Measurements from ENCODE around the gene FKBP1A. TPM values are rescaled to one million over a fixed set of nuclear protein-coding genes. Genes with fewer than 3 reads are reported as not detected.

The FKBP1A gene
- total and polyA plus RNA-seq, 2 of the 4 experiments (the other 2 are of a cell fraction): 120 to 528 TPM

GRCh38 chr20:1436263-1436662 lies 43.4 kb upstream of the FKBP1A start:
- DNase-seq (no peak), ATAC-seq (ENCODE audit: low read depth) (no peak)
- no peaks in the 10 kb centered on the region for H3K27me3 ChIP-seq (ENCODE audit: control insufficient read depth, insufficient read depth, low read length)
- no peak overlapping the region for H3K4ac ChIP-seq (ENCODE audit: low read depth, low read length)
- intact Hi-C loops (cut with micrococcal nuclease) (loop anchor here (5.0 kb wide), 2 partner anchors 64 to 229 kb away; no protein-coding TSS in a partner anchor), in situ Hi-C loops (cut with MboI; ENCODE audit: low sequenced_read_pairs) (no loop called here), dilution Hi-C loops (cut with HindIII; ENCODE audit: low sequenced_read_pairs, unreplicated experiment) (no loop called here)
- H4K5ac ChIP-seq (ENCODE audit: low read depth, low read length): no peak overlapping the region
- no peaks in the 10 kb centered on the region for H3K9me3 ChIP-seq (ENCODE audit: control insufficient read depth, insufficient read depth, low read length)
- H2BK5ac ChIP-seq (ENCODE audit: low read depth, low read length, poor library complexity, severe bottlenecking): no peak overlapping the region
- no peak overlapping the region for H3K56ac ChIP-seq (ENCODE audit: extremely low read depth, insufficient read depth, low read length)
- peaks cover 2% of the 10 kb centered on the region; the same call in 1 of the 2 replicates for H3K36me3 ChIP-seq (ENCODE audit: control insufficient read depth, insufficient read depth, low read length)
- H4K91ac ChIP-seq (ENCODE audit: insufficient read depth, low read depth, low read length): no peak overlapping the region
- no peak overlapping the region for H2BK120ac ChIP-seq (ENCODE audit: low read depth, low read length)
- H4K20me1 ChIP-seq (ENCODE audit: insufficient read depth, low read length): no peaks in the 10 kb centered on the region
- WGBS, 2 experiments (ENCODE audit: extremely low coverage in 2 of 2, insufficient read length in 1 of 2): no CpG with 5 or more reads among the region's 8 CpGs
- TF ChIP-seq, protein P1, sequence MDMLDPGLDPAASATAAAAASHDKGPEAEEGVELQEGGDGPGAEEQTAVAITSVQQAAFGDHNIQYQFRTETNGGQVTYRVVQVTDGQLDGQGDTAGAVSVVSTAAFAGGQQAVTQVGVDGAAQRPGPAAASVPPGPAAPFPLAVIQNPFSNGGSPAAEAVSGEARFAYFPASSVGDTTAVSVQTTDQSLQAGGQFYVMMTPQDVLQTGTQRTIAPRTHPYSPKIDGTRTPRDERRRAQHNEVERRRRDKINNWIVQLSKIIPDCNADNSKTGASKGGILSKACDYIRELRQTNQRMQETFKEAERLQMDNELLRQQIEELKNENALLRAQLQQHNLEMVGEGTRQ (IDR thresholded peaks at IDR 0.05; ENCODE audit: low read depth, low read length): no peak
- TF ChIP-seq MXI1 (IDR thresholded peaks at IDR 0.05; ENCODE audit: borderline replicate concordance, low read depth, low read length) (no peak), MAFK (IDR thresholded peaks at IDR 0.05; ENCODE audit: low read depth, low read length) (no peak), BHLHE40 (IDR thresholded peaks at IDR 0.05; ENCODE audit: low read depth, low read length) (no peak), RAD21 (IDR thresholded peaks at IDR 0.05; ENCODE audit: low read length) (no peak), SMC3 (IDR thresholded peaks at IDR 0.05; ENCODE audit: low read depth, low read length) (no peak), CHD1 (IDR thresholded peaks at IDR 0.05; ENCODE audit: low read depth, low read length) (no peak), NFE2L2 (IDR thresholded peaks at IDR 0.05; ENCODE audit: low read depth, low read length) (no peak), CTCF (conservative IDR thresholded peaks at IDR 0.05; ENCODE audit: low read depth, low read length) (no peak)
- TF ChIP-seq, protein P2, sequence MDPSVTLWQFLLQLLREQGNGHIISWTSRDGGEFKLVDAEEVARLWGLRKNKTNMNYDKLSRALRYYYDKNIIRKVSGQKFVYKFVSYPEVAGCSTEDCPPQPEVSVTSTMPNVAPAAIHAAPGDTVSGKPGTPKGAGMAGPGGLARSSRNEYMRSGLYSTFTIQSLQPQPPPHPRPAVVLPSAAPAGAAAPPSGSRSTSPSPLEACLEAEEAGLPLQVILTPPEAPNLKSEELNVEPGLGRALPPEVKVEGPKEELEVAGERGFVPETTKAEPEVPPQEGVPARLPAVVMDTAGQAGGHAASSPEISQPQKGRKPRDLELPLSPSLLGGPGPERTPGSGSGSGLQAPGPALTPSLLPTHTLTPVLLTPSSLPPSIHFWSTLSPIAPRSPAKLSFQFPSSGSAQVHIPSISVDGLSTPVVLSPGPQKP (IDR thresholded peaks at IDR 0.05; ENCODE audit: borderline replicate concordance, low read depth, low read length): no peak
- H3K18ac ChIP-seq (ENCODE audit: low read depth, low read length): no peak overlapping the region
- no peak overlapping the region for H2BK20ac ChIP-seq (ENCODE audit: low read depth, low read length)
- no peak overlapping the region for H3K27ac ChIP-seq (ENCODE audit: insufficient read depth, low read length)
- H3K4me1 ChIP-seq (ENCODE audit: control insufficient read depth, insufficient read depth, low read length): no peaks in the 10 kb centered on the region
- H2AFZ ChIP-seq (replicated peaks; ENCODE audit: low read length, poor library complexity): no peak overlapping the region
- ChIA-PET POLR2A (ENCODE audit: unreplicated experiment) (no interaction called here), CTCF (interaction anchor here (1.0 to 1.9 kb wide), 4 partner anchors 45 to 117 kb away, joined by 3 to 10 read pairs (median 6); no protein-coding TSS in a partner anchor)
- no peak overlapping the region for H4K8ac ChIP-seq (ENCODE audit: low read depth in 2 of 2, low read length in 2 of 2)
- no peaks in the 10 kb centered on the region for H3K79me1 ChIP-seq (ENCODE audit: low read depth in 1 of 2, low read length in 2 of 2)
- H3K14ac ChIP-seq (replicated peaks; ENCODE audit: low read depth, low read length): no peak overlapping the region
- no peak overlapping the region for H2BK15ac ChIP-seq (ENCODE audit: low read depth, low read length)
- H3K9ac ChIP-seq (ENCODE audit: low read depth, low read length): no peak overlapping the region
- no peak overlapping the region for H2AK9ac ChIP-seq (replicated peaks; ENCODE audit: low read depth, low read length, poor library complexity)
- no TSS peak for BruUV-seq (replicated peaks)
- H3K23ac ChIP-seq (ENCODE audit: low read depth, low read length): no peak overlapping the region
- H3K9me1 ChIP-seq (ENCODE audit: insufficient read depth, low read length): peaks cover 6% of the 10 kb centered on the region; the same call in 1 of the 2 replicates
- no peak overlapping the region for H3K4me2 ChIP-seq (ENCODE audit: low read depth, low read length)
- no peak overlapping the region for H2AK5ac ChIP-seq (ENCODE audit: low read depth, low read length)
- no peak overlapping the region for H3K4me3 ChIP-seq (ENCODE audit: insufficient read depth, low read depth, low read length)
